NCI-H82 (cell line): ENCODE results near the gene TOX2.

Experiments
- DNase-seq: peaks from one replicate; lab custom pipeline; 2025; lab: John Stamatoyannopoulos, UW

Gene TOX2

GRCh38 chr20:43916073-43916880, 1.6 kb downstream of the TOX2 start:
- DNase-seq, result no peak

- no peak for DNase-seq
Observed at GRCh38 chr20:43916881-43917371, 2.3 kb downstream of the TOX2 start.

DNA sequence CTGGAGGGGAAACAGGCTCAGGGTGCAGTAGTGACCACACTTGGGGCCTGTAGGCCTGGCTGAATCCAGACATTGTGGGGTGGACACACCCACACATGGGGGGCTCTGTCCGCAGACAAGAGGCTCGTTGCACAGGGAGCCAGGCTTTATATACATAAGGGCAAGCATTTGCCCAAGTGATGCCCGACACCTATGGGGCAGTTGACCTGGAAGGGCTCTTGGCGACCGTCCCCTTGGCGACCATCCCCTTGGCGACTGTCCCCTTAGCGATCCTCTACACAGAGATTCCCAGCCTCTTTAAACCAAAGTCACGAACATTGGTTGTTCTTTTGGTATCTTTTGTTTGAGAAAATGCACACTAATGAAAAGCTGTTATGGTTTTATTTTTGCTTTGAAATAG, 2.7 kb downstream of the TOX2 start:
- no peak for DNase-seq

- DNase-seq, result no peak
Observed at GRCh38 chr20:43919686-43920403, 5.2 kb downstream of the TOX2 start.

DNA sequence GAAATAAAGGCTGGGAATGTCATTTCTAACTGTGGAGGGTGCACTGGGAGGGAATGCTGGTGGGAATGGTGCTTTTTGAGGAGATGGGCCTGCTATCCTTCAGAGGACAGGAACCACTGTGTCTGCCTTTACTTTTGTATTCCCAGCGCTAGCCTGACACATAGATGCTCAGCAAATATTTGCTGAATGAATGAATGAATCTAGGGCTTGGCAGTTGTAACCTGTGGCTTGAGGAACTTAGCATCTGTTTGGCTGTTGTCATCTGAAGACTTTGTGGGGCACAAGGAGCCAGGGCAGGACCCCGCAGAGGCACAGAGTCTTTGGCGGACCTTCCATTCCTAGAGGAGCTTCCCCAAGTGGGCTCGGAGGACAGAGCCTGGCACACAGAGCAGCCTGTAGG, 6.1 kb downstream of the TOX2 start:
- DNase-seq, result no peak

GRCh38 chr20:43921227-43921780, 6.7 kb downstream of the TOX2 start:
- DNase-seq, result no peak

DNA sequence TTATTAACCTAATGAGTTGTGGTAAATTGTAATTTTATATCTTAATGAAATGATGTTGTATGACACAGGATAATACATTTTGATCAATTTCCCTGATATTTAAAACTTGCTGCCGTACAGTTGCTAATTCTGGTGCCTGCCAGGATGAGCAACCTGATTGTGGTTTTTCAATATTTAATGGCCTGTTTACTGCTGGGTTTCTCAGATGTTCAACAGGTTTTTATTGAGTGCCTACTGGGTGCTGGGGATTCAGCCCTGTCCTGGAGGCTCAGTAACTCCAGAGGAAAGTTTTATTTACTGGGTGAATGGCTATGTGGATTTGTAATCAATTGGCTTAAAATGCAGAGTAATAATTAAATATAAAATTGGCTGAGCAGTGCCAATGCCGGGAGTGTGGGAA, 8.0 kb downstream of the TOX2 start:
- DNase-seq, result no peak

DNA sequence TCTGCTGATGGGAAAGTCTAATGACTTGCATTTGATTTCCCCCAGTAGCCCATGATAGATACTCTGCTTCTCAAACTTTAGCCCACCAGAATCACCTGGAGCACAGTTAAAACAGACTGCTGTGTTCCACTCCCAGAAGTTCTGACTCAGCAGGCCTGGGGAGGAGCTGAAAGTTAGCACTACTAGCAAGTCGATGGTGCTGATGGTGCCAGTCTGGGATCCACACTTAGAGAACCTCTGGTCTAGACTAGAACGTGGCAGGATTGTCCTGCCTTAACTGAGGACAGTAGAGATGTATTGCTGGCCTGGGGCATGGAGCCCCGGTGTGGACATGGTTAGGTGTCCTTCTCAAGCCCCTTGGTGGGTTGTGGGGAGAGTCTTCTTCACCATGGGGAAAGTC, 8.7 kb downstream of the TOX2 start:
- DNase-seq, result no peak

- no peak for DNase-seq
Observed at GRCh38 chr20:43923917-43924316, 9.3 kb downstream of the TOX2 start.

DNA sequence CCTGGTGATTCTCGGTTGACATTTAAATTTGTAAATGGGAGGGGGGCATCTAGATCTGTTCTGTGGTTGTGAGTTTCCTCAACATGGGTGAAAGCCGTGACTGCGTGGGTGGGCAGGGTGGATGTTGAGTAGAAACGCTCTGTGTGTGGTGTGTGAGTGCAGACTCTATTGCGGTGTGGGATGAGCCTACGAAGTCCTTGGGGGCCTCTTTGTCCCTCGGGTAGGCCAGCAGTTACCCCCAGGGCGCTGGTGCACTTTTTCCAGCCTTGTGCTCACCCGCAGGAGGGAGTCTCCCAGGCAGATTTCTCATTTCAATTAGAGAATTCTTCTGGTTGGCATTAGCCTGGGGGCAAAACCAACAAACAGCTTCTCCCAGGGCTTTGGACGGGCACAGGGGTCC, 10.6 kb downstream of the TOX2 start:
- no peak for DNase-seq

- DNase-seq, result no peak
Observed at GRCh38 chr20:43925801-43926200, 11.1 kb downstream of the TOX2 start.

DNA sequence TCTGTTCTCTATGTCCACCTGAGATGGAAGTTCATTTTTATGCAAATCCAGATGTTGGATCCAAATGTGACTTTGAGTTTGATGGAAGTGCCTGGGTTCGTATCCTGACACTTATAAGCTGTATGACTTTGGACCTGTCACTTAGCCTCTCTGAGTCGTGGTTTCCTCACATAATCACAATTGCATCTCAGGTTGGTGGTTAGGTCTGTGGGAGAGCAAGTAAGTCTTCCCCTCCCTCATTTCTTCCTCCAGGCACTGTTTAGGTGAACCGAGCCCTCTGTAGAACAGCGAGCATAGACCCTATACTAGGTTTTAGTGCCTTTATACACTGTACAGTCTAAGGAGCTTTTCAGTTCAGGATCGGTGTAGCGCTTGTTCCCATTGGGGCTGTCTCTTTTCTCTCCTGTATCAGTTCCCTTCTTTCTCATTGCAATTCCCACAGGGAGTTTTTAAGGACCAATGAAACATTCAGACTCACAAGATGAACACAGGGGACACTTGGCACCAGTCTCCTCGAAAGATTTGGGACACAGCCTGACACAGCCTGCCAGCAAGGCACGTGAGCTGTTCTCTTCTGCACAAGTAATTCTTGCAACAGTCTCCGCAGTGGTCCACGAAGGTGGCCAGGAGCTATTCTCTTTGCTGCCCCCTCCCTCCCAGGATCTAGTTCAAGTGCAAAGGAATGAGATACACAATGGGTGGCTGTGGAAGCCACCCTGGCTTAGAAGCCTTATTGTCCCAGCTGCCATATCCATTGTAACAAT, 11.8 kb downstream of the TOX2 start:
- no peak for DNase-seq

GRCh38 chr20:43931976-43932375, 17.3 kb downstream of the TOX2 start:
- DNase-seq, result no peak

DNA sequence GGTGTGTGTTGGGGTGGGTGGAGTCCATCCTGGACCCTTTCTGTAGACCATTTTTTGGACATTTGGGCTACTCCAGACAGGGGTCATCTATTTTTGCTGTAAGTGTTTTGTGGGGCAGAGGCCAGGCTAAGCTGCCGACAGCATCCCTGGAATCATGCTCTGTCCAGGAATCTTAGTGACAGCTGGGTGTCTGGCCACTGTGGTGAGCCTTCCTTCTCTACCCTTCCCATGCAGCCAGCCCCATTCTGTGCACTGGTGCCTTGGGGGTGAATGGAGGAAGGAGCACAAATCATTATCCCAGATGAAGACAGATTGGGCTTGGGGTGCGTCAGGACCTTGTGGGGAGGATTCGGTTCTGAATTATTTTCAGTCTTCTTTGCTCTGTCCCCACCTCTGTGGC, 20.2 kb downstream of the TOX2 start:
- DNase-seq, result no peak

GRCh38 chr20:43936104-43936770, 21.6 kb downstream of the TOX2 start:
- no peak for DNase-seq

GRCh38 chr20:43936805-43937204, 22.2 kb downstream of the TOX2 start:
- no peak for DNase-seq

GRCh38 chr20:43937591-43937990, 22.9 kb downstream of the TOX2 start:
- DNase-seq, result no peak

GRCh38 chr20:43938017-43938655, 23.5 kb downstream of the TOX2 start:
- DNase-seq, result no peak

DNA sequence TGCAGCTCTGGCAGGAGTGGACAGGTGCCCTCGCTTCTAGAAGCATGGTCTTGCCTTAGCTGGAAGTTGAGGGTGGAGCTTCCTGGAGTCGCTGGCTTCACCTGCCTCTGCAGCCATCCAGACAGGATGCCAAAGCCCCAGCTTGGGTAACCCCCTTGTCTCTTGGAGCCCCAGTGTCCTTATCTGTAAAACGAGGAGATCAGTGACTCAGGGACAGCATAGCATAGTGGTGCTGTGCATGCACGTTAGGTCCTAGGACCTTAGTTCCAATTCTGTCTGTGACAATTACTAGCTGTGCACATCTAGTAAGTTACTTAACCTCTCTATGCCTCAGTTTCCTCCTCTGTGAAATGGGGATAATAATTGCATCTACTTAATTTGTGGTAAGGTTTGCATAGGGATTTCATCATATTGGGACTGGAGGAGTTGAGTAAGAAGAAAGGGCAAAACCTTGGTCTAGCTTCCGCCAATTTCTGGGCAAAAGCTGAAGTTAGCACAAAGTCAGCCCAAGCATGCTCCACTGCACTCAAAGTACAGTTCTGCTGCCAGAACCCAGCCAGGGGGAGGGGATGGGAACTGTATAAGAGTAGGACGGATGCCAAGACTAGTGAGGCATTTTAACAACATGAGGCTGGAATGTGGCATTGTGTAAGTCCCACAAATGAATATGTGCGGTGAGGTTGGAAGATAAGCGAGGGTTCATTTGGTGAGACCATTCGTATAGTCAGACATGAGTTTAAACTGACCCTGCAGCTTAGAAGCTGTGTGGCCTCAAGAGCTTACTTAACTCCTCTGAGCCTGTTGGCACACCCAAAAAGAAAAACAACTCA, 24.5 kb downstream of the TOX2 start:
- DNase-seq, result no peak

DNA sequence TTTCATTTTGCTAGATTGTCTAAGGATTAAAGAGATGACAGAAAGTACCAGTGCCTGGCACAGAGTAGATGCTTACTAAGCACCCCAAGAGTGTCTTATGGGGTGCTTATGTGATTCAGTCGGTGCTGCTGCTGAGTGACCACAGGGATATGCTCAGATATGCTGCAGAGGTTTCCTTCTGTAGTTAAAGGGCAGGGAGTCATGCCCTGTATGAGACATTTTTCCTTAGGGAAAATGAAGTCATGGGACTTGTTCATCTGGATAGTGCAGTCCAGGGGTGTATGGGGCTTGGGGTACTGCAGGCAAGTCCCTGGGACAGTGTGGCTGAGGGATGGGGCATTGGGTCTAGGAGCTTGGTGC, 25.1 kb downstream of the TOX2 start:
- DNase-seq, result no peak
